Measurements from ENCODE around the gene SCGB1D2.

SCGB1D2 gene

DNA sequence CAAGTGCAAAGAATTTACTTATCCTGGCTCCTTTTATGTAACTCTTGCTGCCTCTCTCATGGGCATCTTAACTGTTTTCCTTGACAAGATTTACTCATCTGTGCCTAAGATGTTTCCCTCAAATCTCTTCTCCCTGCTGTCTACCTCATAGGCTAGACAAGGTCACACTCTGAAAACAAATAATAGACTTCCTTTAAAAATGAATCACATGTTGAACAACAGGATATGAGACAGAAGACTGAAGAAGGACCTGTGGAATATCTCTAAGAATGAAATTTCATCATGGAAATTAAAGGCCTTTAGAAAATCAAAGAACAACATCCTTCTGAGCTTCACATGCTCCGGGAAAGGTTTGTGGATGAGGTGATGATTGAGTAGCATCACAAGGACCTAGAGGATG is 22.0 kb downstream of the SCGB1D2 start:
- DNase-seq: no peak

DNA sequence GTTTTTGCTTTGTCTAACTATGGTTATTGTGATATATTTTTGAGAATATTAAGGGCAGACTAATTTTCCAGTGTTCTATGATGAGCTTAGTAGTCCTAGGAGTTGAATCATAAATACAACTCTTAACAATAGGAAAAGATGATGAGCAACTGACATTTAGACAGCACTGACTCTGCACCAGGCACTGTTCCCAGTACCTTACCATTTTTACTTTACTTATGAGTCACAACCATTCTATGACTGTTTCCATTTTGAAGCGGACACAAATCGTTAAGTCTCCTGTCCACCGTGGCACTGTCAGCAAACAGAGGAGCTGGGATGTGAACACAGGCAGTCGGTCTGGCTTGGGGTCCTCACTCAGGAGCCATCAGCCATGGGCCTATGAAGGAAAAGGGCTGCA is 24.5 kb downstream of the SCGB1D2 start:
- DNase-seq: no peak

DNA sequence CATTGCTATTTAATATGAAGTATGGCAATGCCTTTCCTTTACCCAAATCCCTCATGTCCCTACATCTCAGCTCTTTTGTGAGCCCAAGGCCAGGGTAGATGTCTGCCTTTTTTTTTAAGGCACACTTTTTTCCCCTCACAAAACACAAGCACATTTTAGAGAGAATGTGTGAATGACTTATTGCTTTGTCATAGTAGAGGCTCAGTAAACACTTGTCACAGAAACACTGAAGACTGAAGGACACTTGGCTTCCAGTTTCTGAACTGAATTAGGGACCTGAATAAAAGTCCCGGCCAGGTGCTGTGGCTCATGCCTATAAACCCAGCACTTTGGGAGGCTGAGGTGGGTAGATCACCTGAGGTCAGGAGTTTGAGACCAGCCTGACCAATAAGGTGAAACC is 25.0 kb downstream of the SCGB1D2 start:
- DNase-seq: no peak

DNA sequence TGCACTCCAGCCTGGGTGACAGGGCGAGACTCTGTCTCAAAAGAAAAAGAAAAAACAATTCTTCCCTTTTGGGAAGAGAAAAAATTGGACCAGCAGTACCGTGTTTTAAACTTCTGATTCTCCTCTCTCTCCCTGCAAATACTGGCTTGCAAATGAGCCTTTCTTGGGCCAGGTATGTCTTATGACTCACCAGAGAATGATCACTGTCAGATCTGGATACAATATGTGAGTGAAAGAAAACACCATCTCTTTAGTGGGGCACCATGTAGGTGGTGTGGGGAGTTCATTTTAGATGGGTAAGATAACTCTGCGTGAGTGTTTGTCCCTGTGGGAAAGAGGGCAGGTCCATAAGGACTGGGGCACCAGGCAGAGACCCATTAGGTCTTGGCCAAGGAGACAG is 25.5 kb downstream of the SCGB1D2 start:
- DNase-seq: no peak

DNA sequence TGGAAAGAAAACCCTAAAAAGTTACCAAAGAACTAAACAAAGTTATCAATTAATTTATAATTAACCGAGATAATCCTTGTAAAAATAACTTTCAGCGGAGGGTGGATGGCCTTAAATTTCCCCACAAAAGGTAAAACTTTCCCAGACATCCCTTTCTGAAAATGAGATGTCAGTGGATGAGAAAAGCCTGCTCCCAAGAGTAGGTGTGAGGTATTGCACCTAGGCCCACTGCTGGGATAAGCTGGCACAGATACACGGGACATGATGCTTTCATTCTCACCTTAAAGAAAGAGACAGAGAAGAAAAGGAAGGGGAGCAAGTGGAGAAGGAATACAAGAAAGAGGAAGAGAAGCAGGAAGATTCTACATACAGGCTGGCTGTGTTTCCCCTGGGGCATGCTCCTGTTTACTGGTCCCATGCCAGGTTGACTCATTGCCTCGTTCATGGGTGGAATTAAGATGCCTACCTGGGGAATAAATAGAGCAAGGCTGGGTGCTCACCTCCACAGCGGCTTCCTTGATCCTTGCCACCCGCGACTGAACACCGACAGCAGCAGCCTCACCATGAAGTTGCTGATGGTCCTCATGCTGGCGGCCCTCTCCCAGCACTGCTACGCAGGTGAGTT is 27.7 kb downstream of the SCGB1D2 start, which contains the start of gene SCGB2A2:
Gene SCGB2A2, plus strand, starts transcription at position 505 of the 625 bp plus-strand sequence. Its CDS starts 59 bp downstream, at position 564.
- no peak for DNase-seq

DNA sequence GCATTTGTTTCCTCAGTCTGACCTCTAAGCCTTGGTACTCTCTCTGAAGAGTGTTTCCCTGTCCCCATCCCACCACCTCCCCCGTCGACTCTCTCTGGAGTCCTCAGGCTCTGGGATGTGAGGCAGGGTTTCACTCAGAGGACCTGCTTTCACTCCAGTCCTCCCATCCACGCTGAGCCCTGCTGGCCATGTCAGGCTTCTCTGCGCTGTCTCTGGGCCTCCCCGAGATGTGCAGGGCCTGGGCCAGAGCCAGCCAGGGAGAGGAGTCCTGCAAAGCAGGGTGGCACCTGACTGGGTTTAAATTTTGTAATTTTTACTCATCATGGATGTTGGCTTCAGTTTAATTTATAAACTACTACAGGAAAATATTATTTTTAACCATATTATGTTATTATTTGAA is 31.2 kb downstream of the SCGB1D2 start:
- no peak for DNase-seq

DNA sequence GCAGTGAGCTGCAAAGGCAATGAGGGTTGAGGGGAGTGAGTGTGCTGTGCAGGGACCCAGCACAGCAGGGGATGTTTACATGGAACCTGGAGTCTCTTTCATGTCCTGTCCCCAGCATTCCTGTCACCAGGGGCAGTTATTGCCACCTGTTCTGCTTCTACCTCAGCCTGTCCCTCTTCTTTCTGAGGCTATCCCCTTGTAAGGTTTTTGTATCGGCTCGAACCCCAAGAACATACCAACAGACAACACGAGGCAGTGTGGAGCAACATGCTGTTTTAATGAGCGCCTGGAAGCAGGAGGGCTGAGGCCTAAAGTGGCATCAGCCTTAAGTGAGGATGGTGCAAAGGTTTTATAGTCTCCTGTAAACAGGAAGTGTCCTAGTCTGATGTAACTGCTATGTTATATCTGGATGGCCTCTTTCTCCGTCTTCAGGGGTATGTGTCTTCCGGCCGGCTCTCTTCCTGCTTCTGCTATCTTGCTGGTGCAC is 31.8 kb downstream of the SCGB1D2 start:
- DNase-seq: no peak

DNA sequence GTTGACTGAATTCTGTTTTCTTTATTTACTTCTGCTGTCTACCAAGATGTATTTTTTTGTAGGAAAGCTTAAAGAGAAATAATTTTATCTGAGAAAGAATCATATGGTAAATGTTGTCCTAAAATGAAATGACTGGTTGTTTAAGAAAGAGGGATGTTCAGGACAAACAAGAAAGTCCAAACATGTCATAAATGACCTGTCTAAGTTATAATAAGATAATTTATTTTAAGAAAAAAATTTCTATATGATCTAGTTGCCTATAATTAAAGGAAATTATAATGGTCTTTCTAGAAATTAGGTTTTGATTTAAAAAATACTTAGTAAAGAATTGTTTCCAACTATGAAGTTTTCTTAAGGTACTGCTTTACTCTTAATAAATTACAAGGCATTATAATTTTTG is 38.4 kb downstream of the SCGB1D2 start:
- no peak for DNase-seq
